ENCODE results near the gene RASSF1. TPM values are rescaled to one million over a fixed set of nuclear protein-coding genes. Genes with fewer than 3 reads are reported as not detected.

The RASSF1 gene
- total RNA-seq, 1 experiment from 2014 or later = 17.4 TPM

DNA sequence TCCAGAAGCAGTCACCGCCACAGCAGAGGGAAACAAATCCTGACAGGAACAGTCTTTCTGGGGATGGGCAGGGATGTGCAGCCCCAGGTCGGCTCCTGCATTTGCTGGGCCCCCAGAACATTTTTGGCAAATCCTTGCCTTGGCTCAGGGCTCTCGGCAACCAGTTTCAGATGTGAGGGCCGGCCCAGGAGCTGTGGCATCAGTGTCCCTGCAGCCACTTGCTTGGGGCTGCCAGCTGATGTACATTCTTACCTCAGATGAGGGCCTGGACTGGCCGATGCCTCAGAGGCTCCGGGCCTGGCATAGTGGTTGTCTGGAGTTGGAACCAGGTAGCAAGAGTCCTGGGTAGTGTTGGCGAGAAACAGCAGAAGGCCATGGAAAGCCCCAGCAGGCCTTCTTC is 14.2 kb upstream of the RASSF1 start:
- no TSS peak for BruUV-seq (replicated peaks)
- POLR2A ChIA-PET = no interaction called here

DNA sequence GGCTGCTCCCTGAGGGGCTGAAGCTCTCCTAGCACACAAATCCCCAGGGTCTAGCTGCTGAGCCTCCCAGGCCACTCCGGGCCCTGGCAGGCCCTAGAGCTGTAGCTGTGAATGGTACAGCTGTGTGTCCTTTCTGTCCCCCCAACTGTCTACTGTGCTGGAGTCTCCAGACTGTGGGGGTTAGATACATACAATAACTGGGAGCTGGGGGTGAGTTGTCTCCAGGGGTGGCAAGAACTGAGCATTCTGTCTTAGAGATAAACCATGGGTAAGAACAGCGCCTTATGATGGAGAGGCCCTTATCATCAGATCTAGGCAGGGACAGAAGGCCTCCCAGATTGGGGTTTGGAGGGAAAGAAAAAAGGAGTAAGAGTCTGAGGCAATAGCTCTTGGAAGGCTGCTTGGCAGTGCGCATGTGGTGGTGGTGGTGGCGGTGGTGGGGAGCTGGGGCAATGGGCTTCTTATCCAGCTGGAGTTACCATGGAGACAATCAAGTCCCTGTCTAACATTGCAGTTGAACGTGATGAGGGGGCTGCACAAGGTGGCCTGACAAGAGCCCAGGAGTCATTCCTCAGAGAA is 13.6 kb upstream of the RASSF1 start:
- TF ChIP-seq, protein P1, sequence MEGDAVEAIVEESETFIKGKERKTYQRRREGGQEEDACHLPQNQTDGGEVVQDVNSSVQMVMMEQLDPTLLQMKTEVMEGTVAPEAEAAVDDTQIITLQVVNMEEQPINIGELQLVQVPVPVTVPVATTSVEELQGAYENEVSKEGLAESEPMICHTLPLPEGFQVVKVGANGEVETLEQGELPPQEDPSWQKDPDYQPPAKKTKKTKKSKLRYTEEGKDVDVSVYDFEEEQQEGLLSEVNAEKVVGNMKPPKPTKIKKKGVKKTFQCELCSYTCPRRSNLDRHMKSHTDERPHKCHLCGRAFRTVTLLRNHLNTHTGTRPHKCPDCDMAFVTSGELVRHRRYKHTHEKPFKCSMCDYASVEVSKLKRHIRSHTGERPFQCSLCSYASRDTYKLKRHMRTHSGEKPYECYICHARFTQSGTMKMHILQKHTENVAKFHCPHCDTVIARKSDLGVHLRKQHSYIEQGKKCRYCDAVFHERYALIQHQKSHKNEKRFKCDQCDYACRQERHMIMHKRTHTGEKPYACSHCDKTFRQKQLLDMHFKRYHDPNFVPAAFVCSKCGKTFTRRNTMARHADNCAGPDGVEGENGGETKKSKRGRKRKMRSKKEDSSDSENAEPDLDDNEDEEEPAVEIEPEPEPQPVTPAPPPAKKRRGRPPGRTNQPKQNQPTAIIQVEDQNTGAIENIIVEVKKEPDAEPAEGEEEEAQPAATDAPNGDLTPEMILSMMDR (IDR thresholded peaks at IDR 0.05) = no peak
- no peak for TF ChIP-seq SIN3A (IDR thresholded peaks at IDR 0.05; ENCODE audit: borderline replicate concordance, insufficient read depth, low read depth, low read length)
- TF ChIP-seq TCF7L2 (IDR thresholded peaks at IDR 0.05; ENCODE audit: low read depth, low read length) = no peak
- TF ChIP-seq POLR2AphosphoS5 (IDR thresholded peaks at IDR 0.05; ENCODE audit: low read depth, low read length) = no peak
- TF ChIP-seq, protein P2, sequence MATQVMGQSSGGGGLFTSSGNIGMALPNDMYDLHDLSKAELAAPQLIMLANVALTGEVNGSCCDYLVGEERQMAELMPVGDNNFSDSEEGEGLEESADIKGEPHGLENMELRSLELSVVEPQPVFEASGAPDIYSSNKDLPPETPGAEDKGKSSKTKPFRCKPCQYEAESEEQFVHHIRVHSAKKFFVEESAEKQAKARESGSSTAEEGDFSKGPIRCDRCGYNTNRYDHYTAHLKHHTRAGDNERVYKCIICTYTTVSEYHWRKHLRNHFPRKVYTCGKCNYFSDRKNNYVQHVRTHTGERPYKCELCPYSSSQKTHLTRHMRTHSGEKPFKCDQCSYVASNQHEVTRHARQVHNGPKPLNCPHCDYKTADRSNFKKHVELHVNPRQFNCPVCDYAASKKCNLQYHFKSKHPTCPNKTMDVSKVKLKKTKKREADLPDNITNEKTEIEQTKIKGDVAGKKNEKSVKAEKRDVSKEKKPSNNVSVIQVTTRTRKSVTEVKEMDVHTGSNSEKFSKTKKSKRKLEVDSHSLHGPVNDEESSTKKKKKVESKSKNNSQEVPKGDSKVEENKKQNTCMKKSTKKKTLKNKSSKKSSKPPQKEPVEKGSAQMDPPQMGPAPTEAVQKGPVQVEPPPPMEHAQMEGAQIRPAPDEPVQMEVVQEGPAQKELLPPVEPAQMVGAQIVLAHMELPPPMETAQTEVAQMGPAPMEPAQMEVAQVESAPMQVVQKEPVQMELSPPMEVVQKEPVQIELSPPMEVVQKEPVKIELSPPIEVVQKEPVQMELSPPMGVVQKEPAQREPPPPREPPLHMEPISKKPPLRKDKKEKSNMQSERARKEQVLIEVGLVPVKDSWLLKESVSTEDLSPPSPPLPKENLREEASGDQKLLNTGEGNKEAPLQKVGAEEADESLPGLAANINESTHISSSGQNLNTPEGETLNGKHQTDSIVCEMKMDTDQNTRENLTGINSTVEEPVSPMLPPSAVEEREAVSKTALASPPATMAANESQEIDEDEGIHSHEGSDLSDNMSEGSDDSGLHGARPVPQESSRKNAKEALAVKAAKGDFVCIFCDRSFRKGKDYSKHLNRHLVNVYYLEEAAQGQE (IDR thresholded peaks at IDR 0.05; ENCODE audit: insufficient read depth in 1 of 2, low read depth in 2 of 2, low read length in 1 of 2) = no peak
- ChIA-PET POLR2A (interaction anchor here (0.5 kb wide), 1 partner anchor 9 kb away, joined by 4 read pairs; no protein-coding TSS in a partner anchor), CTCF (interaction anchor here (0.5 kb wide), 1 partner anchor 11 kb away, joined by 4 read pairs; no protein-coding TSS in a partner anchor)
- no TSS peak for BruUV-seq (replicated peaks)
- intact Hi-C loops (cut with micrococcal nuclease; ENCODE audit: unreplicated experiment) (no loop called here), in situ Hi-C loops (cut with HindIII; ENCODE audit: low pct_unique_long_range_greater_than_20kb, low sequenced_read_pairs) (no loop called here)
- ATAC-seq (no peak), DNase-seq (ENCODE audit: low read depth, low spot score) (no peak)
- Histone ChIP-seq H3K4me3 (ENCODE audit: low read depth in 2 of 2, low read length in 2 of 2) (no peak overlapping the region), H3K27ac (ENCODE audit: low read length) (no peak overlapping the region), H3K27me3 (ENCODE audit: control insufficient read depth, insufficient read depth, low read length) (no peaks in the 10 kb centered on the region), H3K9me3 (ENCODE audit: control insufficient read depth, insufficient read depth, low read depth, low read length) (no peaks in the 10 kb centered on the region), H3K36me3 (ENCODE audit: control insufficient read depth, insufficient read depth, low read length) (peaks cover 2% of the 10 kb centered on the region; the same call in 1 of the 2 replicates), H3K4me1 (ENCODE audit: control insufficient read depth, insufficient read depth, low read length) (peaks cover 21% of the 10 kb centered on the region)

More for the DNA sequence above, 14.2 kb upstream of the RASSF1 start:
- Histone ChIP-seq H3K27me3 (ENCODE audit: control insufficient read depth, insufficient read depth, low read length) (no peaks in the 10 kb centered on the region), H3K4me1 (ENCODE audit: control insufficient read depth, insufficient read depth, low read length) (peaks cover 17% of the 10 kb centered on the region), H3K36me3 (ENCODE audit: control insufficient read depth, insufficient read depth, low read length) (peaks cover 2% of the 10 kb centered on the region; the same call in 1 of the 2 replicates), H3K9me3 (ENCODE audit: control insufficient read depth, insufficient read depth, low read depth, low read length) (no peaks in the 10 kb centered on the region), H3K27ac (ENCODE audit: low read length) (no peak overlapping the region), H3K4me3 (ENCODE audit: low read depth in 2 of 2, low read length in 2 of 2) (no peak overlapping the region)
- in situ Hi-C loops (cut with HindIII; ENCODE audit: low pct_unique_long_range_greater_than_20kb, low sequenced_read_pairs) = no loop called here
- TF ChIP-seq POLR2AphosphoS5 (IDR thresholded peaks at IDR 0.05; ENCODE audit: low read depth, low read length) (no peak), TCF7L2 (IDR thresholded peaks at IDR 0.05; ENCODE audit: low read depth, low read length) (no peak), SIN3A (IDR thresholded peaks at IDR 0.05; ENCODE audit: borderline replicate concordance, insufficient read depth, low read depth, low read length) (no peak)
- TF ChIP-seq, protein P1 (IDR thresholded peaks at IDR 0.05) = no peak
- TF ChIP-seq, protein P2 (IDR thresholded peaks at IDR 0.05; ENCODE audit: insufficient read depth in 1 of 2, low read depth in 2 of 2, low read length in 1 of 2) = no peak
- ATAC-seq = no peak
- intact Hi-C loops (cut with micrococcal nuclease; ENCODE audit: unreplicated experiment) = no loop called here
- DNase-seq (ENCODE audit: low read depth, low spot score) = no peak
- CTCF ChIA-PET = interaction anchor here (0.5 kb wide), 1 partner anchor 10 kb away, joined by 4 read pairs; no protein-coding TSS in a partner anchor

All from Panc1 (cell line).